Measurements from ENCODE around the gene COL6A2. TPM values are rescaled to one million over a fixed set of nuclear protein-coding genes. Genes with fewer than 3 reads are reported as not detected.

The COL6A2 gene
- polyA plus RNA-seq, 1 of the 3 experiments (the other 2 are of a cell fraction): 108 TPM

- POLR2A ChIA-PET: no interaction called here
- Histone ChIP-seq H3K4me1 (ENCODE audit: control insufficient read depth in 1 of 2, insufficient read depth in 2 of 2, low read depth in 1 of 2, low read length in 1 of 2) (no peaks in the 10 kb centered on the region), H3K9me2 (no peaks in the 10 kb centered on the region), H2AFZ (ENCODE audit: low read depth) (no peak overlapping the region), H3K27ac (ENCODE audit: low read depth in 2 of 2, low read length in 1 of 2) (no peak overlapping the region), H3K27me3 (ENCODE audit: insufficient read depth) (no peaks in the 10 kb centered on the region), H3K4me3 (ENCODE audit: low read depth in 2 of 2, low read length in 1 of 2) (no peak overlapping the region), H4K20me1 (ENCODE audit: insufficient read depth) (no peaks in the 10 kb centered on the region), H3F3A (replicated peaks; ENCODE audit: insufficient read depth) (no peaks in the 10 kb centered on the region), H3K9me3 (no peaks in the 10 kb centered on the region), H3K4me2 (no peak overlapping the region), H3K36me3 (replicated peaks in 1 of 2; ENCODE audit: control insufficient read depth in 1 of 2, insufficient read depth in 2 of 2, low read length in 1 of 2) (no peaks in the 10 kb centered on the region), H3K9ac (no peak overlapping the region), H3K79me2 (ENCODE audit: insufficient read depth) (no peaks in the 10 kb centered on the region)
- CTCF ChIA-PET: interaction anchor here (0.7 to 1.4 kb wide), 4 partner anchors 12 to 68 kb away, joined by 3 to 5 read pairs (median 4); partner anchors contain the start of gene LSS
- DNase-seq: no peak
- WGBS (ENCODE audit: low lambda C conversion rate): 82% methylated on average over 22 of the region's 22 CpGs
- TF ChIP-seq SIN3A (IDR thresholded peaks at IDR 0.05; ENCODE audit: borderline replicate concordance, low read depth, low read length): no peak
- TF ChIP-seq, protein P1, sequence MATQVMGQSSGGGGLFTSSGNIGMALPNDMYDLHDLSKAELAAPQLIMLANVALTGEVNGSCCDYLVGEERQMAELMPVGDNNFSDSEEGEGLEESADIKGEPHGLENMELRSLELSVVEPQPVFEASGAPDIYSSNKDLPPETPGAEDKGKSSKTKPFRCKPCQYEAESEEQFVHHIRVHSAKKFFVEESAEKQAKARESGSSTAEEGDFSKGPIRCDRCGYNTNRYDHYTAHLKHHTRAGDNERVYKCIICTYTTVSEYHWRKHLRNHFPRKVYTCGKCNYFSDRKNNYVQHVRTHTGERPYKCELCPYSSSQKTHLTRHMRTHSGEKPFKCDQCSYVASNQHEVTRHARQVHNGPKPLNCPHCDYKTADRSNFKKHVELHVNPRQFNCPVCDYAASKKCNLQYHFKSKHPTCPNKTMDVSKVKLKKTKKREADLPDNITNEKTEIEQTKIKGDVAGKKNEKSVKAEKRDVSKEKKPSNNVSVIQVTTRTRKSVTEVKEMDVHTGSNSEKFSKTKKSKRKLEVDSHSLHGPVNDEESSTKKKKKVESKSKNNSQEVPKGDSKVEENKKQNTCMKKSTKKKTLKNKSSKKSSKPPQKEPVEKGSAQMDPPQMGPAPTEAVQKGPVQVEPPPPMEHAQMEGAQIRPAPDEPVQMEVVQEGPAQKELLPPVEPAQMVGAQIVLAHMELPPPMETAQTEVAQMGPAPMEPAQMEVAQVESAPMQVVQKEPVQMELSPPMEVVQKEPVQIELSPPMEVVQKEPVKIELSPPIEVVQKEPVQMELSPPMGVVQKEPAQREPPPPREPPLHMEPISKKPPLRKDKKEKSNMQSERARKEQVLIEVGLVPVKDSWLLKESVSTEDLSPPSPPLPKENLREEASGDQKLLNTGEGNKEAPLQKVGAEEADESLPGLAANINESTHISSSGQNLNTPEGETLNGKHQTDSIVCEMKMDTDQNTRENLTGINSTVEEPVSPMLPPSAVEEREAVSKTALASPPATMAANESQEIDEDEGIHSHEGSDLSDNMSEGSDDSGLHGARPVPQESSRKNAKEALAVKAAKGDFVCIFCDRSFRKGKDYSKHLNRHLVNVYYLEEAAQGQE (IDR thresholded peaks at IDR 0.05; ENCODE audit: low read depth, low read length): no peak
- no peak for TF ChIP-seq FOXJ3 (CRISPR knock-in tag; IDR thresholded peaks at IDR 0.05)
- no peak for TF ChIP-seq GABPA (IDR thresholded peaks at IDR 0.05; ENCODE audit: low read depth)
- TF ChIP-seq MEF2A (IDR thresholded peaks at IDR 0.05; ENCODE audit: borderline replicate concordance, low read depth): no peak
- TF ChIP-seq, protein P2, sequence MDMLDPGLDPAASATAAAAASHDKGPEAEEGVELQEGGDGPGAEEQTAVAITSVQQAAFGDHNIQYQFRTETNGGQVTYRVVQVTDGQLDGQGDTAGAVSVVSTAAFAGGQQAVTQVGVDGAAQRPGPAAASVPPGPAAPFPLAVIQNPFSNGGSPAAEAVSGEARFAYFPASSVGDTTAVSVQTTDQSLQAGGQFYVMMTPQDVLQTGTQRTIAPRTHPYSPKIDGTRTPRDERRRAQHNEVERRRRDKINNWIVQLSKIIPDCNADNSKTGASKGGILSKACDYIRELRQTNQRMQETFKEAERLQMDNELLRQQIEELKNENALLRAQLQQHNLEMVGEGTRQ (IDR thresholded peaks at IDR 0.05; ENCODE audit: borderline replicate concordance, low read depth, low read length): no peak
- no peak for TF ChIP-seq GATA2 (CRISPR knock-in tag; IDR thresholded peaks at IDR 0.05)
- no peak for TF ChIP-seq RFX5 (IDR thresholded peaks at IDR 0.05; ENCODE audit: low read length)
- no peak for TF ChIP-seq TAF1 (IDR thresholded peaks at IDR 0.05; ENCODE audit: borderline replicate concordance, low read depth, low read length)
Observed at GRCh38 chr21:46160657-46160906, 62.7 kb downstream of the COL6A2 start.

DNA sequence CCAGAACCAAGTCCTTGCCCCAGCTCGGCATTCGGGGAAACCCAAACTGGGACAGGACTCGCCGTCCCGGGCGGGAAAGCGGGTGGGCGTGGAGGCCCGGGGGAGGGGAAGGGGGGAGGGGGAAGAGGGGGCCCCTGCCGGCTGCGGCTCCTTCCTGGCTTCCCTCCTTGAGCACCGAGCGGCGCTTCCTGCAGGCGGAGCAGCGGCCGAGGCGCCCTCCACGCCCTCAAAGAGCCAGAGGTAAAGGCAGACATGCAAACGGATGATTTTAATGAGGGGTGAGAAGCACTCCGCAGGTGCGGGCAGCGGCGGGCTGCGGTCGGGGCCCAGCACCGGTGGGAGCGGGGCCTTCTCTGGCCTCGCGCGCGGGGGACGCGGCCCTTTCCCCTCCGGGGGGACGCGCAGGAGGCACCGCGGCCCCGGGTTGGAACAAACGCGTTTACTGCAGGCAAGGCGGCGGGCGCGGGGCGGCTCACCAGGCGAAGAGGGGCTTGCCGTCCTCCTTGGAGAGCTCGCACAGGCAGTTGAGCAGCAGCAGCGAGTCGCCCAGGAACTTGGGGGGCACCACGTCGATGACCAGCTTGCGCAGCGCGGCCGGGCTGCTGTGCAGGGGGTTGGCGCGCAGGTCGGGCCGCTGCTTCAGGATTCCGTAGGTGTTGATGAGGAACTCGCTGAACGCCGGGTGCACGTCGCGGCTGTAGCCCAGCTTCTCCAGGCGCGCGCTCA, 63.2 kb downstream of the COL6A2 start:
- H3K27ac ChIP-seq (ENCODE audit: low read depth in 2 of 2, low read length in 1 of 2): no peak overlapping the region
- ChIA-PET POLR2A (no interaction called here), CTCF (interaction anchor here (0.8 to 1.4 kb wide), 3 partner anchors 14 to 54 kb away, joined by 3 to 4 read pairs (median 3); no protein-coding TSS in a partner anchor)
- H3K79me2 ChIP-seq (ENCODE audit: insufficient read depth): no peaks in the 10 kb centered on the region
- H3K4me3 ChIP-seq (ENCODE audit: low read depth in 2 of 2, low read length in 1 of 2): no peak overlapping the region
- H3K9me2 ChIP-seq: no peaks in the 10 kb centered on the region
- peak; percentile 49 for DNase-seq
- H3K9ac ChIP-seq: no peak overlapping the region
- no peak for TF ChIP-seq JUND (IDR thresholded peaks at IDR 0.05)
- no peak for TF ChIP-seq YY1 (IDR thresholded peaks at IDR 0.05; ENCODE audit: low read depth)
- no peak for TF ChIP-seq NFIC (IDR thresholded peaks at IDR 0.05; ENCODE audit: borderline replicate concordance)
- TF ChIP-seq MAX (IDR thresholded peaks at IDR 0.05; ENCODE audit: low read depth): no peak
- no peak for TF ChIP-seq MXI1 (IDR thresholded peaks at IDR 0.05; ENCODE audit: low read depth, low read length)
- no peak for TF ChIP-seq GATA2 (CRISPR knock-in tag; IDR thresholded peaks at IDR 0.05)
- no peak for TF ChIP-seq POLR2AphosphoS5 (IDR thresholded peaks at IDR 0.05; ENCODE audit: low read depth, low read length)
- no peaks in the 10 kb centered on the region for H3K4me1 ChIP-seq (ENCODE audit: control insufficient read depth in 1 of 2, insufficient read depth in 2 of 2, low read depth in 1 of 2, low read length in 1 of 2)
- H3K9me3 ChIP-seq: no peaks in the 10 kb centered on the region
- no peaks in the 10 kb centered on the region for H3K36me3 ChIP-seq (replicated peaks in 1 of 2; ENCODE audit: control insufficient read depth in 1 of 2, insufficient read depth in 2 of 2, low read length in 1 of 2)
- H3K4me2 ChIP-seq: no peak overlapping the region
- H3F3A ChIP-seq (replicated peaks; ENCODE audit: insufficient read depth): no peaks in the 10 kb centered on the region
- 81% methylated on average over 46 of the region's 72 CpGs for WGBS (ENCODE audit: low lambda C conversion rate)
- H3K27me3 ChIP-seq (ENCODE audit: insufficient read depth): no peaks in the 10 kb centered on the region
- no peaks in the 10 kb centered on the region for H4K20me1 ChIP-seq (ENCODE audit: insufficient read depth)
- H2AFZ ChIP-seq (ENCODE audit: low read depth): no peak overlapping the region

Measured in SK-N-SH (cell line).